MM.1S (cell line): ENCODE data around the gene PTGIS.

Experiments used
- DNase-seq: peaks from one replicate; pipeline ENCODE4 v3.0.0-alpha.2; 2015
- H2AFZ ChIP-seq: fragments of 300-600 bp; sonication (generic); 2 replicates; pipeline ENCODE4 v1.6.0; 2016; ENCODE audit warnings: antibody characterized with exemption, low read length
- H3F3A ChIP-seq: fragments of 300-600 bp; sonication (generic); 2 replicates; pipeline ENCODE4 v1.6.1; 2016; ENCODE audit warnings: mild to moderate bottlenecking, antibody characterized with exemption, low read length, moderate library complexity, mixed read lengths; ENCODE audit not compliant: insufficient read depth
- H3K27ac ChIP-seq: fragments of 300-600 bp; sonication (generic); 2 replicates; pipeline ENCODE4 v1.5.1; 2016; ENCODE audit warnings: mild to moderate bottlenecking, low read length
- H3K27me3 ChIP-seq: fragments of 300-600 bp; sonication (generic); replicated peaks from 2 replicates; pipeline ENCODE4 v1.6.0; 2016; ENCODE audit warnings: low read length; ENCODE audit not compliant: insufficient read depth
- H3K36me3 ChIP-seq: fragments of 300-600 bp; sonication (generic); replicated peaks from 2 replicates; pipeline ENCODE4 v1.6.1; 2016; ENCODE audit warnings: mild to moderate bottlenecking, low read length, mixed read lengths; ENCODE audit not compliant: insufficient read depth
- H3K4me1 ChIP-seq: fragments of 300-600 bp; sonication (generic); 2 replicates; pipeline ENCODE4 v1.6.1; 2016; ENCODE audit warnings: low read length, mixed read lengths
- H3K4me2 ChIP-seq: fragments of 300-600 bp; sonication (generic); 2 replicates; pipeline ENCODE4 v1.6.0; 2016; ENCODE audit warnings: low read depth, low read length
- H3K4me3 ChIP-seq: fragments of 300-600 bp; sonication (generic); 2 replicates; pipeline ENCODE4 v1.5.1; 2016; ENCODE audit warnings: low read length, mixed read lengths
- H3K79me2 ChIP-seq: fragments of 300-600 bp; sonication (generic); 2 replicates; pipeline ENCODE4 v1.6.1; 2016; ENCODE audit warnings: mixed run types, low read length, mixed read lengths
- H3K9ac ChIP-seq: fragments of 300-600 bp; sonication (generic); 2 replicates; pipeline ENCODE4 v1.6.1; 2016; ENCODE audit warnings: low read length, mixed read lengths
- H3K9me2 ChIP-seq: fragments of 300-600 bp; sonication (generic); replicated peaks from 2 replicates; pipeline ENCODE4 v1.6.1; 2016; ENCODE audit warnings: mild to moderate bottlenecking, low read length, mixed read lengths; ENCODE audit not compliant: insufficient read depth
- H3K9me3 ChIP-seq: fragments of 300-600 bp; sonication (generic); replicated peaks from 2 replicates; pipeline ENCODE4 v1.6.1; 2016; ENCODE audit warnings: mild to moderate bottlenecking, low read length, mixed read lengths; ENCODE audit not compliant: insufficient read depth
- H4K20me1 ChIP-seq: fragments of 300-600 bp; sonication (generic); 2 replicates; pipeline ENCODE4 v1.6.1; 2016; ENCODE audit warnings: mild to moderate bottlenecking, low read length, moderate library complexity, mixed read lengths; ENCODE audit not compliant: insufficient read depth
- CTCF ChIP-seq: fragments of 300-600 bp; sonication (generic); IDR thresholded peaks from 2 replicates; pipeline ENCODE4 v1.5.1; 2016; ENCODE audit warnings: antibody characterized with exemption, low read length, mixed read lengths
- EZH2 ChIP-seq: fragments of 300-600 bp; sonication (generic); optimal IDR thresholded peaks from 2 replicates; pipeline ENCODE3; 2017; ENCODE audit warnings: low read depth, mild to moderate bottlenecking, antibody characterized with exemption, low read length, mixed read lengths
- EZH2phosphoT487 ChIP-seq: fragments of 300-600 bp; sonication (generic); IDR thresholded peaks from 2 replicates; pipeline ENCODE4 v1.6.1; 2018; ENCODE audit warnings: antibody characterized with exemption, low read length

The PTGIS gene

DNA sequence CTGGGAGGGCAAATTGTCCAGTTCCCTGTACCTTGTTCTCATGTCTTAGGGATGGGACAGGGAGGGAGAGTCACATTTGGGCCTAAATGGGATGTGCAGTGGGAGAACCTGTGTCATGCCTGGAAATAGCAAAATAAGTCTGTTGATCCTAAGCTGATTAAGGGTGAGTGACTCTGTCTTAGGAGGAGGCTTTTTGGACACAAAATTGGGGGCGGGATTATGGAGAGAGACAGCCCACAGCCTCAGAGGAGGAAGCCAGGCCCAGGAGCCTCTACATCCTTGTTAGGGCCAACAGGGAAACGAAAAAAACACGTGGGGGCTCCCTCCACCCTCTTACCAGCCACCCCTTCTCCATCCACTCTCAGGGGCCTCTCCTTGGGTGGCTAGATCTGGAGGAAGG, 87.7 kb downstream of the PTGIS start:
- no peaks in the 10 kb centered on the region for H3F3A ChIP-seq
- DNase-seq: no peak
- no peak overlapping the region for H3K27ac ChIP-seq
- H3K9me2 ChIP-seq: no peaks in the 10 kb centered on the region
- H3K4me2 ChIP-seq: no peak overlapping the region
- TF ChIP-seq CTCF: no peak
- no peak for TF ChIP-seq EZH2phosphoT487
- TF ChIP-seq EZH2: no peak
- no peaks in the 10 kb centered on the region for H3K4me1 ChIP-seq
- H3K79me2 ChIP-seq: no peaks in the 10 kb centered on the region
- H4K20me1 ChIP-seq: no peaks in the 10 kb centered on the region
- H3K27me3 ChIP-seq: peaks cover 7% of the 10 kb centered on the region
- H3K9me3 ChIP-seq: no peaks in the 10 kb centered on the region
- H3K36me3 ChIP-seq: no peaks in the 10 kb centered on the region
- no peak overlapping the region for H3K4me3 ChIP-seq
- no peak overlapping the region for H3K9ac ChIP-seq
- no peak overlapping the region for H2AFZ ChIP-seq

- Histone ChIP-seq H3K9me3 (no peaks in the 10 kb centered on the region), H2AFZ (no peak overlapping the region), H3K4me1 (no peaks in the 10 kb centered on the region), H3K4me2 (no peak overlapping the region), H4K20me1 (no peaks in the 10 kb centered on the region), H3K9me2 (no peaks in the 10 kb centered on the region), H3K9ac (no peak overlapping the region), H3F3A (no peaks in the 10 kb centered on the region), H3K27me3 (peaks cover 7% of the 10 kb centered on the region), H3K27ac (no peak overlapping the region), H3K36me3 (no peaks in the 10 kb centered on the region), H3K79me2 (no peaks in the 10 kb centered on the region), H3K4me3 (no peak overlapping the region)
- no peak for DNase-seq
- no peak for TF ChIP-seq EZH2
- TF ChIP-seq EZH2phosphoT487: no peak
- no peak for TF ChIP-seq CTCF
Measured at GRCh38 chr20:49479785-49480184, 88.2 kb downstream of the PTGIS start.

- H3K27ac ChIP-seq: no peak overlapping the region
- H3F3A ChIP-seq: no peaks in the 10 kb centered on the region
- no peak overlapping the region for H3K9ac ChIP-seq
- H3K27me3 ChIP-seq: peaks cover 7% of the 10 kb centered on the region; the same call in 1 of the 2 replicates
- TF ChIP-seq CTCF (no peak), EZH2phosphoT487 (no peak), EZH2 (no peak)
- H3K79me2 ChIP-seq: no peaks in the 10 kb centered on the region
- no peaks in the 10 kb centered on the region for H3K9me2 ChIP-seq
- no peaks in the 10 kb centered on the region for H4K20me1 ChIP-seq
- H3K4me1 ChIP-seq: no peaks in the 10 kb centered on the region
- no peaks in the 10 kb centered on the region for H3K9me3 ChIP-seq
- no peak for DNase-seq
- no peak overlapping the region for H2AFZ ChIP-seq
- H3K4me2 ChIP-seq: no peak overlapping the region
- no peak overlapping the region for H3K4me3 ChIP-seq
- H3K36me3 ChIP-seq: no peaks in the 10 kb centered on the region
Measured at GRCh38 chr20:49478754-49479689, 88.9 kb downstream of the PTGIS start.
